ENCODE measurements around the gene PKIG.

DNA sequence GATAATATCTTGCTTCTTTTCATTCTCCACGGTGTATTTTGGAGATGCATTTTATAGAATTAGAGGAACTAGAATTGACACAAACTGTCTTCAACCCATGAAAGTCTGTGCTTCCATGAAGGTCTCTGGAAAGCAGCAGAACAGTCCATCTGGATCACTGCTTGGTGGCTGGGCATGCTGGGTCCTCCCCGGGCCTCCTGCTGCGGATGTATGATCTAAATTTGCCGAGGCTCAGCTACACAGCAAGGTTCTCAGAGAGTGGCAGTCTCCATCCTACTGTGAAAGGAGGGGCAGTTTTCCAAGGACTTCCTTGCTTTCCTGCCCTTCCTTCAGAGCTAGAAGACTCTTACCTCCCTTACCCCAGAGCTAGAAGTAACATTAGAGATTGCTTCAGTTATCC, 15.1 kb downstream of the PKIG start:
- TF ChIP-seq POLR2AphosphoS5 (IDR thresholded peaks at IDR 0.05; ENCODE audit: borderline replicate concordance, low read depth, low read length) (no peak), EZH2 (IDR thresholded peaks at IDR 0.05) (no peak)
